ENCODE results near the gene NXPE4.
"Not testable (repeated sequence)": the region's sequence is repeated elsewhere in the genome, so short reads cannot be mapped to it uniquely, and the experiment has no call there.

Gene NXPE4

GRCh38 chr11:114595571-114595970 is at the start of gene NXPE4:
TSS of gene NXPE4 (minus strand) at chr11:114595786. CDS start at chr11:114594759, 1,027 bp downstream.
- in situ Hi-C loops (cut with HindIII; ENCODE audit: low sequenced_read_pairs), result no loop called here

DNA sequence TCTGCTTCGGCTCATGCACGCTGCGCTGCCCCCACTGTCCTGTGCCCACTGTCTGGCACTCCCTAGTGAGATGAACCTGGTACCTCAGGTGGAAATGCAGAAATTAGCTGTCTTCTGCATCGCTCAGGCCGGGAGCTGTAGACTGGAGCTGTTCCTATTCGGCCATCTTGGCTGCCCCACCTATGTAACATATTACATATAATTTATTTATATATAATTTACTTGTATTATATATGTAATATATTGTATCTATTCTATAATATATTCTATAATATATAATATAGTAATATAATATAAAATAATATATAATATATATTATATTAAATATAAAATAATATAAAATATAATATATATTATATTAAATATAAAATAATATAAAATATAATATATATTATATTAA is 43.9 kb upstream of the NXPE4 start:
- in situ Hi-C loops (cut with HindIII; ENCODE audit: low sequenced_read_pairs), result not testable (repeated sequence)

GRCh38 chr11:114631445-114631965 is 35.9 kb upstream of the NXPE4 start:
- in situ Hi-C loops (cut with HindIII; ENCODE audit: low sequenced_read_pairs), result not testable (repeated sequence)

DNA sequence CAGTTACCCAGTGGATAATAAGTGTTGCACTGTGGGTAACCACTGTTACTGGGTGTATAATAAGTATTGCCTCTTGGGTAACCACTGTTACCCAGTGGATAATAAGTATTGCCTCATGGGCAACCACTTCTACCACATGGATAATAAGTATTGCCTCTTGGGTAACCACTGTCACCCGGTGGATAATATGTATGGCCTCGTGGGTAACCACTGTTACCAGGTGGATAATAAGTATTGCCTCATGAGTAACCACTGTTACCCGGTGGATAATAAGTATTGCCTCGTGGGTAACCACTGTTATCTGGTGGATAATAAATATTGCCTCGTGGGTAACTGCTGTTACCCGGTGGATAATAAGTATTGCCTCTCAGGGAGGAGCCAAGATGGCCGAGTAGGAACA is 29.7 kb upstream of the NXPE4 start:
- in situ Hi-C loops (cut with HindIII; ENCODE audit: low sequenced_read_pairs), result no loop called here

DNA sequence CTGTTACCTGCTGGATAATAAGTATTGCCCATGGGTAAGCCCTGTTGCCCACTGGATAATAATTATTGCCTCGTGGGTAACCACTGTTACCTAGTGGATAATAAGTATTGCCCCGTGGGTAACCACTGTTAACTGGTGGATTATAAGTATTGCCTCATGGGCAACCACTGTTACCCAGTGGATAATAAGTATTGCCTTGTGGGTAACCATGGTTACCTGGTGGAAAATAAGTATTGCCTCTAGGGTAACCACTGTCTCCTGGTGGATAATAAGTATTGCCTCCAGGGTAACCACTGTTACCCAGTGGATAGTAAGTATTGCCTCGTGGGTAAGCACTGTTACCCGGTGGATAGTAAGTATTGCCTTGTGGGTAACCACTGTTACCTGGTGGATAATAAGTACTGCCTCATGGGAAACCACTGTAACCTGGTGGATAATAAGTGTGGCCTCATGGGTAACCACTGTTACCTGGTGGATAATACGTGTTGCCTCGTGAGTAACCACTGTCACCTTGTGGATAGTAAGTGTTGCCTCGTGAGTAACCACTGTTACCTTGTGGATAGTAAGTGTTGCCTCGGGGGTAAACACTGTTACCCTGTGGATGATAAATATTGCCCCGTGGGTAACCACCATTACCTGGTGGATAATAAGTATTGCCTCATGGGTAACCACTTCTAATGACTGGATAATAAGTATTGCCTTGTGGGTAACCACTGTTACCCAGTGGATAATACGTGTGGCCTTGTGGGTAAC is 29.0 kb upstream of the NXPE4 start:
- in situ Hi-C loops (cut with HindIII; ENCODE audit: low sequenced_read_pairs), result no loop called here

GRCh38 chr11:114623720-114624119 is 28.1 kb upstream of the NXPE4 start:
- in situ Hi-C loops (cut with HindIII; ENCODE audit: low sequenced_read_pairs), result no loop called here

DNA sequence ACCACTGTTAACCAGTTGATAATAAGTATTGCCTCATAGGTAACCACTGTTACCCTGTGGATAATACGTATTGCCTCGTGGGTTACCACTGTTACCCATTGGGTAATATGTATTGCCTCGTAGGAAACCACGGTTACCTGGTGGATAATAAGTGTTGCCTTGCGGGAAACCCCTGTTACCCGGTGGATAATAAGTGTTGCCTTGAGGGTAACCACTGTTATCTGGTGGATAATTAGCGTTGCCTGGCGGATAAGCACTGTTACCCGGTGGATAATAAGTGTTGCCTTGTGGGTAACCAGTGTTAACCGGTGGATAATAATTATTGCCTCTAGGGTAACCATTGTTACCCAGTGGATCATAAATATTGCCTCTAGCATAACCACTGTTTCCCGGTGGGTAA is 27.3 kb upstream of the NXPE4 start:
- in situ Hi-C loops (cut with HindIII; ENCODE audit: low sequenced_read_pairs), result no loop called here

DNA sequence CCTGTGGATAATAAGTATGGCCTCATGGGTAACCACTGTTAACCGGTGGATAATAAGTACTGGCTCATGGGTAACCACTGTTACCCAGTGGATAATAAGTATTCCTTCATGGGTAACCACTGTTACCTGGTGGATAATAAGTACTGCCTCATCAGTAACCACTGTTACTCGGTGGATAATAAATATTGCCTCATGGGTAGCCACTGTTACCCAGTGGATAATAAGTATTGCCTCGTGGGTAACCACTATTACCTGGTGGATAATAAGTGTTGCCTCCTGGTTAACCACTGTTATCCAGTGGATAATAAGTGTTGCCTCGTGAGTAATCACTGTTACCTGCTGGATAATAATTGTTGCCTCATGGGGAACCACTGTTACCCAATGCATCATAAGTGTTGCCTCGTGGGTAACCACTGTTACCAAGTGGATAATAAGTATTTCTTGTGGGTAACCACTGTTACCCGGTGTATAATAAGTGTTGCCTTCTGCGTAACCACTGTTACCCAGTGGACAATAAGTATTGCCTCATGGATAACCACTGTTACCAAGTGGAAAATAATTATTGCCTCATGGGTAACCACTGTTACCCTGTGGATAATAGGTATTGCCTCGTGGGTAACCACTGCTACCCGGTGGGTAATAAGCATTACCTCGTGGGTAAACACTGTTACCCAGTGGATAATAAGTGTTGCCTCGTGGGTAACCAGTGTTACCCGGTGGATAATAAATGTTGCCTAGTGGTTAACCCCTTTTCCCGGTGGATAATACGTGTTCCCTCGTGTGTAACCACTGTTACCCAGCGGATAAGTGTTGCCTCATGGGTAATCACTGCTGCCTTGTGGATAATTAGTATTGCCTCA is 26.6 kb upstream of the NXPE4 start:
- in situ Hi-C loops (cut with HindIII; ENCODE audit: low sequenced_read_pairs), result no loop called here

DNA sequence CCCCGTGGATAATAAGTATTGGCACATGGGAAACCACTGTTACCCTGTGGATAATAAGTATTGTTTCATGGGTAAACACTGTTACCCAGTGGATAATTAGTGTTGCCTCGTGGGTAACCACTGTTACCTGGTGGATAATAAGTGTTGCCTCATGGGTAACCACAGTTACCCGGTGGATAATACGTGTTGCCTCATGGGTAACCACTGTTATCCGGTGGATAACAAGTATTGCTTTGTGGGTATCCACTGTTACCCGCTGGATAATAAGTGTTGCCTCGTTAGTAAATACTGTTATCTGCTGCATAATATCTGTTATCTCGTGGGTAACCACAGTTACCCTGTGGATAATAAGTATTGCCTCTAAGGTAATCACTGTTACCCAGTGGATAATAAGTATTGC is 25.5 kb upstream of the NXPE4 start:
- in situ Hi-C loops (cut with HindIII; ENCODE audit: low sequenced_read_pairs), result no loop called here

GRCh38 chr11:114619659-114620173 is 24.1 kb upstream of the NXPE4 start:
- in situ Hi-C loops (cut with HindIII; ENCODE audit: low sequenced_read_pairs), result no loop called here

DNA sequence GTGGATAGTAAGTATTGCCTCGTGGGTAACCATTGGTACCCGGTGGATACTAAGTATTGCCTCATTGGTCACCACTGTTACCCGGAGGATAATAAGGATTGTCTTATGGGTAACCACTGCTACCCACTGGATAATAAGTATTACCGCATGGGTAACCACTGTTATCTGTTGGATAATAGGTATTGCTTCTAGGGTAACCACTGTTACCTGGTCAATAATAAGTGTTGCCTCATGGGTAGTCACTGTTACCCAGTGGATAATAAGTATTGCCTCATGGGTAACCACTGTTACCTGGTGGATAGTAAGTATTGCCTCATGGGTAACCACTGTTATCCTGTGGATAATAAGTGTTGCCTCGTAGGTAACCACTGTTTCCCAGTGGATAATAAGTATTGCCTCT is 22.6 kb upstream of the NXPE4 start:
- in situ Hi-C loops (cut with HindIII; ENCODE audit: low sequenced_read_pairs), result no loop called here

DNA sequence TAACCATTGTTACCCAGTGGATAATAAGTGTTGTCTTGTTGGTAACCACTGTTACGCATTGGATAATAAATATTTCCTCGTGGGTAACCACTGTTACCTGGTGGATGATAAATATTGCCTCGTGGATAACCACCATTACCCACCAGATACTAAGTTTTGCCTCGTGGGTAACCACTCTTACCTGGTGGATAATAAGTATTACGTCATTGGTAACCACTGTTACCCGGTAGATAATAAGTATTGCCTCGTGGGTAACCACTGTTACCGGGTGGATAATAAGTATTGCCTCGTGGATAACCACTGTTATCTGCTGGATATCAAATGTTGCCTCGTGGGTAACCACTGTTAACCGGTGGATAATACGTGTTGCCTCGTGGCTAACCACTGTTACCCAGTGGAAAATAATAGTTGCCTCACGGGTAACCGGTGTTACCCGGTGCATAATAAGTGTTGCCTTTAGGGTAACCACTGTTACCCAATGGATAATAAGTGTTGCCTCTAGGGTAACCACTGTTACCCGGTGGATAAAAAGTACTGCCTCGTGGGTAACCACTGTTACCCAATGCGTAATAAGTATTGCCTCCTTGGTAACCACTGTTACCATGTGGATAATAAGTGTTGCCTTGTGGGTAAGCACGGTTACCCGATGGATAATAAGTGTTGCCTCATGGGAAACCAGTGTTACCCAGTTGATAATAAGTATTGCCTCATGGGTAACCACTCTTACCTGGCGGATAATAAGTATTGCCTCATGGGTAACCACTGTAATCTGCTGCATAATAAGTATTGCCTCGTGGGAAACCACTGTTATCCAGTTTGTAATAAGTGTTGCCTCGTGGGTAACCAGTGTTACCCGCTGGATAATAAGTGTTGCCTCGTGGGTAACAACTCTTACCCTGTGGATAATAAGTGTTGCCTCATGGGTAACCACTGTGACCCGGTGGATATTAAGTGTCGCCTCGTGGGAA is 21.9 kb upstream of the NXPE4 start:
- in situ Hi-C loops (cut with HindIII; ENCODE audit: low sequenced_read_pairs), result no loop called here

DNA sequence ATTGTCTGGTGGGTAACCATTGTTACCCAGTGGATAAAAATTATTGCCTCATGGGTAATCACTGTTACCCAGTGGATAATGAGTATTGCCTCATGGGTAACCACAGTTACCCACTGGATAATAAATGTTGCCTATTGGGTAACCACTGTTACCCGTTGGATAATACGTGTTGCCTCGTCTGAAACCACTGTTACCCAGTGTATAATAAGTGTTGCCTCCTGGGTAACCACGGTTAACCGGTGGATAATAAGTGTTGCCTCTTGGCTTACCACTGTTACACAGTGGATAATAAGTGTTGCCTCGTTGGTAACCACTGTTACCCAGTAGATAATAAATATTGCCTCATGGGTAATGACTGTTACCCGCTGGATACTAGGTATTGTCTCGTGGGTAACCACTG is 20.9 kb upstream of the NXPE4 start:
- in situ Hi-C loops (cut with HindIII; ENCODE audit: low sequenced_read_pairs), result no loop called here

- in situ Hi-C loops (cut with HindIII; ENCODE audit: low sequenced_read_pairs), result no loop called here
Measured at GRCh38 chr11:114615448-114616361, 20.1 kb upstream of the NXPE4 start.

GRCh38 chr11:114614127-114614720 is 18.6 kb upstream of the NXPE4 start:
- in situ Hi-C loops (cut with HindIII; ENCODE audit: low sequenced_read_pairs), result no loop called here

DNA sequence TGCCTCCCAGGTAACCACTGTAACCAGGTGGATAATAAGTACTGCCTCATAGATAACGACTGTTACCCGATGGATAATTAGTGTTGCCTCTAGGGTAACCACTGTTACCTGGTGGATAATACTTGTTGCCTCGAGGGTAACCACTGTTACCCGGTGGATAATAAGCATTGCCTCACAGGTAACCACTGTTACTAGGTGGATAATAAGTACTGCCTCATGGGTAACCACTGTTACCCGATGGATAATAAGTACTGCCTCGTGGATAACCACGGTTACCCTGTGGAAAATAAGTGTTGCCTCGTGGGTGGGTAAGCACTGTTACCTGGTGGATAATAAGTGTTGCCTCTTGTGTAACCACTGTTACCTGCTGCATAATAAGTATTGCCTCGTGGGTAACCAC is 17.5 kb upstream of the NXPE4 start:
- in situ Hi-C loops (cut with HindIII; ENCODE audit: low sequenced_read_pairs), result not testable (repeated sequence)

GRCh38 chr11:114612686-114613085 is 17.1 kb upstream of the NXPE4 start:
- in situ Hi-C loops (cut with HindIII; ENCODE audit: low sequenced_read_pairs), result no loop called here

GRCh38 chr11:114612199-114612598 is 16.6 kb upstream of the NXPE4 start:
- in situ Hi-C loops (cut with HindIII; ENCODE audit: low sequenced_read_pairs), result not testable (repeated sequence)

Data from DLD1 (cell line).